ENCODE results near the gene FBXL12.

Gene FBXL12

DNA sequence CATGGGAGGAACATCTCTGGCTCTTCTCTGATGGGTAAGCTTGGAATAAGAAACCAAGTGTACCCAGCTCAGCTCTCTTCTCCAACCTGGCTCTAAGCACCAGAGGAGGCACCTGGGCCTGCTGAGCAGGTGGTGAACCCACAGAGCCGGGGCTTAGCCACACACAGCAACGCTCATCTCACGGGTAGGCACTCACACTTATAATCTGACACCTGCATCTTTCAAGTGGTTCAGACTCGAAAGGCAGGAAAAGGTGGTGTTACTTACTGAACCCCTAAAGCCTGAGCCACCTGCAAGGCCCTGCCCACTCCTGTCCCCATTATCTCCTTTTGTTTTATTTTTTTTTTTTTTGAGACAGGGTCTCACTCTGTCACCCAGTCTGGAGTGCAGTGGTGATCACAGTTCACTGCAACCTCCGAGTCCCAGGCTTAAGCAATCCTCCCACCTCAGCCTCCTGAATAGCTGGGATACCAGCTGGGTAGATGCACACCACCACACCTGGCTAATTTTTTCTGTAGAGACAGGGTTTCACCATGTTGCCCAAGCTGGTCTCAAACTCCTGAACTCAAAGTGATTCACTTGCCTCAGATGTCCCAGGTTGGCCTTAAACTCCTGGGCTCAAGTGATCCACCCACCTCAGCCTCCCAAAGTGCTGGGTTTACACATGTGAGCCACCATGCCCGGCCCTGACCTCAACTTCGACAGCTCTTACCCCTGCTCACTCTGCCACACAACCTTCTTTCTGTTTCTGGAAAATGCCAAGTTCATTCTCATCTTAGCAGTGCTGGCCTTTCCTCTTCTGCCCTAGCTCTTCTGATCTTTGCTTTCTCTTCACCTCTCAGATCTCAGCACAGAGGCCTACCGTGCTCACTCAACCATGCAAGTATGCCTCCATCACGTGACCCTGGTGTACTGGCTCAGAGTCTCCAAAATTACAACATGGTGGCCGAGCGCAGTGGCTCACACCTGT is 9.7 kb downstream of the FBXL12 start:
- no peak for DNase-seq (ENCODE audit: low spot score)
- TF ChIP-seq, protein P1, sequence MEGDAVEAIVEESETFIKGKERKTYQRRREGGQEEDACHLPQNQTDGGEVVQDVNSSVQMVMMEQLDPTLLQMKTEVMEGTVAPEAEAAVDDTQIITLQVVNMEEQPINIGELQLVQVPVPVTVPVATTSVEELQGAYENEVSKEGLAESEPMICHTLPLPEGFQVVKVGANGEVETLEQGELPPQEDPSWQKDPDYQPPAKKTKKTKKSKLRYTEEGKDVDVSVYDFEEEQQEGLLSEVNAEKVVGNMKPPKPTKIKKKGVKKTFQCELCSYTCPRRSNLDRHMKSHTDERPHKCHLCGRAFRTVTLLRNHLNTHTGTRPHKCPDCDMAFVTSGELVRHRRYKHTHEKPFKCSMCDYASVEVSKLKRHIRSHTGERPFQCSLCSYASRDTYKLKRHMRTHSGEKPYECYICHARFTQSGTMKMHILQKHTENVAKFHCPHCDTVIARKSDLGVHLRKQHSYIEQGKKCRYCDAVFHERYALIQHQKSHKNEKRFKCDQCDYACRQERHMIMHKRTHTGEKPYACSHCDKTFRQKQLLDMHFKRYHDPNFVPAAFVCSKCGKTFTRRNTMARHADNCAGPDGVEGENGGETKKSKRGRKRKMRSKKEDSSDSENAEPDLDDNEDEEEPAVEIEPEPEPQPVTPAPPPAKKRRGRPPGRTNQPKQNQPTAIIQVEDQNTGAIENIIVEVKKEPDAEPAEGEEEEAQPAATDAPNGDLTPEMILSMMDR (IDR thresholded peaks at IDR 0.05; ENCODE audit: borderline replicate concordance, control extremely low read depth, extremely low read depth, insufficient read depth, missing control alignments): no peak
- in situ Hi-C loops (cut with MboI; ENCODE audit: low sequenced_read_pairs, unreplicated experiment): no loop called here

DNA sequence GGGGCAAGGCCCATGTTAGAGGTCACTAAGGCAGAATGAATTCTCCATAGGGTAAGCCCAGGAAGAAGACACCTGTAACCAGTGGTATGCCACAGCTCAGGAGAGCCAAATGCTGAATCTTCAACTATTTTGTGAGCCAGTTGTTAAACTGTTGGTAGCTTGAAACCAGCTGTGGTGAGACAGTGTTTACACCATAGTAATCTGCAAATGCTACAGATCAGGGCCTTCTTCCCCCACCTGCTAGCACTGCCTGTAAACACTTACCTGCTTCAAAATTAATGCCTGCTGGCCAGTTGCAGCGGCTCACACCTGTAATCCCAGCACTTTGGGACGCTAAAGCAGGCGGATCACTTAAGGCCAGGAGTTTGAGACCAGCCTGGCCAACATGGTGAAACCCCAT is 12.1 kb downstream of the FBXL12 start:
- in situ Hi-C loops (cut with MboI; ENCODE audit: low sequenced_read_pairs, unreplicated experiment): no loop called here
- TF ChIP-seq, protein P1 (IDR thresholded peaks at IDR 0.05; ENCODE audit: borderline replicate concordance, control extremely low read depth, extremely low read depth, insufficient read depth, missing control alignments): no peak
- no peak for DNase-seq (ENCODE audit: low spot score)

DNA sequence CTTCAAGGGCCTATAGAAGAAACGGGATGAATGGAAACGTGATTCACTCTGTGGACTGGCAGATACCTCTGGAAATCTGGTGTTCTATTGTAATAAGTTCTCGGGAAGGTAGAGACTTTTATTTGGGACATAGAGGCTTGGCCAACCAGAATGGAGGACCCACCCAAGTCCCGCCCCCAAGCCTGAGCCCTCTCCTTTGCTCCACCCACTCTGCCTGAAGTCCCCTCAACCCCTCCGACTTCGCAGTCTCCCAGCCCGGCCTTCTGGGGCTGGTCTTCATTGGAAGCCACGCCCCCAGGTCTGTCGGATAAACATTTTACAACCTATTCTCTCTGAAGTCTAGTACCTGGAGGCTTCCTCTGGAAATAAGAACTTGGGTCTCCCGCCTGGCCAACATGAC is 16.9 kb downstream of the FBXL12 start:
- in situ Hi-C loops (cut with MboI; ENCODE audit: low sequenced_read_pairs, unreplicated experiment): no loop called here
- TF ChIP-seq, protein P1 (IDR thresholded peaks at IDR 0.05; ENCODE audit: borderline replicate concordance, control extremely low read depth, extremely low read depth, insufficient read depth, missing control alignments): no peak

DNA sequence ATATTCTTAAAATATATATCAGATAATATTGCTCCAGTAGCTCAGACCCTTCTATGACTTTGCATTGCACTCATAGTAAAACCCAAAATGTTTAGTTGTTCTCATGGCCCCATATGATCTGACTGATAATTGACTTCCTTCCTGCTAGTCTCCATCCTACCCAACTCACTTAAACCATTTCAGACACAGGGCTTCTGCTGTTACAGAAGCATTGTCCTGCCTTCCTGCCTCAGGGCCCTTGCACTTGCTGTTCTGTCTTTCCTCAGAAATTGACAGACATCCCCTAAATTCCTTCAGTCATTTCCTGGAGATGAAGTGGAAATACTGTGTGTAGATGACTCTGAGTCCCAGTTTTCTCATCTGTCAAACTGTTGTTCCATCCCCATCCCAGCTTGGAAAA is 19.7 kb downstream of the FBXL12 start:
- DNase-seq (ENCODE audit: low spot score): no peak
- in situ Hi-C loops (cut with MboI; ENCODE audit: low sequenced_read_pairs, unreplicated experiment): loop anchor here (10.0 kb wide), 4 partner anchors 174 to 664 kb away; partner anchors contain the start of genes ZNF561 and ZNF699
- TF ChIP-seq, protein P1 (IDR thresholded peaks at IDR 0.05; ENCODE audit: borderline replicate concordance, control extremely low read depth, extremely low read depth, insufficient read depth, missing control alignments): no peak

More for the DNA sequence above, 16.9 kb downstream of the FBXL12 start:
- DNase-seq (ENCODE audit: low spot score): no peak

DNA sequence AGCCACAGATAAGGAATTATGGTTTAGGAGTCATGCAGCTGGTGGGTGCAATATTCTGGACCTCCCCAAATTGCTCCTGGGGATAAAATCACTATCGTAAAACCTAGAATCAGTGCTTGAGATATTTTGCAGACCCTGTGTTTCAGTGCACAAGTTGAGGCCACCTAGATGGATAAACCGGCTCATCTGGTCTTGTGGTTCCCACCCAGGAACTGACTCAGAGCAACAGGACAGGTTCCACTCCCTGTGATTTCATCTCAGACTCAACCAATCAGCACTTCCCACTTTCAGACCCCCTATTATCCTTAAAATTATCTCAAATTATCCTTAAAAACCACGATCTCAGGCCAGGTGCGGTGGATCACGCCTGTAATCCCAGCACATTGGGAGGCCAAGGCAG is 21.0 kb downstream of the FBXL12 start:
- TF ChIP-seq, protein P1 (IDR thresholded peaks at IDR 0.05; ENCODE audit: borderline replicate concordance, control extremely low read depth, extremely low read depth, insufficient read depth, missing control alignments): no peak
- in situ Hi-C loops (cut with MboI; ENCODE audit: low sequenced_read_pairs, unreplicated experiment): loop anchor here (10.0 kb wide), 4 partner anchors 173 to 663 kb away; partner anchors contain the start of genes ZNF561 and ZNF699
- DNase-seq (ENCODE audit: low spot score): no peak

DNA sequence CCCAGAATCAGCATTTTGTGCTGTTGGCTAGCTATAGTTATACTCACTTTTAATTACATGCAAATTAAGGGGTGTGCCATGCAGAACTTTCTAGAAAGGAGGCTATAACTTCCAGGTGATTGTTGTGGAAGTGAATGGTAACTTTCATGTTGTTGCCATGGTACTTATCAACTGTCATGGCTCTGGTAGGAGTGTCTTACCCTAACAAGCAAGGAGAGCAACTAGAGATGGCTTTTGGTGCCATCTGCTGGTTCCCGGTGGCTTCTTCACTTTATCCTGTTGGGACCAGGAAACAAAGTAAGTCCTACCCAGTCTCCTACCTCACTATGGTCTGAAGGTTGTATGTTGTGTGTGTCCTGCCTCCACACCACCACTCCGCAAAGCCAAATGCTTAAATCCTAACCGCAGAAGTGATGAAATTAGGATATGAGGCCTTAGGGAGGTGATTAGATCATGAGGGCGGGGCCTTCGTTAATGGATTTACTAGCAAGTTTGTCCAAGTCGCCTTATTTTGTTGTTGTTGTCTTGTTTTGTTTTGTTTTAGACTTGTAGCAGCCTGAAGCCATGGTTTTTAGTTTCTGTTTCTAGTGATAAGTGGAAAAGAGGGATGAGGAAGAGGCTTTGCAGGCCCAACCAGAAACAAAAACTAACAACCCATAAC is 22.6 kb downstream of the FBXL12 start:
- TF ChIP-seq, protein P1 (IDR thresholded peaks at IDR 0.05; ENCODE audit: borderline replicate concordance, control extremely low read depth, extremely low read depth, insufficient read depth, missing control alignments): peak; percentile 67
- in situ Hi-C loops (cut with MboI; ENCODE audit: low sequenced_read_pairs, unreplicated experiment): loop anchor here (10.0 kb wide), 4 partner anchors 171 to 661 kb away; partner anchors contain the start of genes ZNF561 and ZNF699
- DNase-seq (ENCODE audit: low spot score): peak; percentile 77

Measured in GM13976 (cell line).